Adrenal gland (tissue), 5 donors: ENCODE results near the gene SLC19A1.

Source experiments
- POLR2A ChIP-seq, 2 donors: fragments of 450-650 bp; IDR thresholded peaks; one replicate each; pipeline ENCODE4 v1.6.1; 2017; ENCODE audit warnings: antibody characterized with exemption in 2 of 2, mild to moderate bottlenecking in 2 of 2, moderate library complexity in 1 of 2
- TF ChIP-seq, protein P1 (sequence below), 6 experiments: fragments of 450-650 bp in 4 of 6; fragments of 200-600 bp in 2 of 6; sonication (generic) in 1 of 6; IDR thresholded peaks; 1 replicate in 5 of 6; 2 replicates in 1 of 6; pipeline versions ENCODE4 v1.5.1 to v1.8.0; 2016 to 2021; ENCODE audit warnings: antibody characterized with exemption in 6 of 6, mild to moderate bottlenecking in 2 of 6, moderate library complexity in 1 of 6
- donor health status: DM: no; HTN: no; CAD: no.

DNA sequence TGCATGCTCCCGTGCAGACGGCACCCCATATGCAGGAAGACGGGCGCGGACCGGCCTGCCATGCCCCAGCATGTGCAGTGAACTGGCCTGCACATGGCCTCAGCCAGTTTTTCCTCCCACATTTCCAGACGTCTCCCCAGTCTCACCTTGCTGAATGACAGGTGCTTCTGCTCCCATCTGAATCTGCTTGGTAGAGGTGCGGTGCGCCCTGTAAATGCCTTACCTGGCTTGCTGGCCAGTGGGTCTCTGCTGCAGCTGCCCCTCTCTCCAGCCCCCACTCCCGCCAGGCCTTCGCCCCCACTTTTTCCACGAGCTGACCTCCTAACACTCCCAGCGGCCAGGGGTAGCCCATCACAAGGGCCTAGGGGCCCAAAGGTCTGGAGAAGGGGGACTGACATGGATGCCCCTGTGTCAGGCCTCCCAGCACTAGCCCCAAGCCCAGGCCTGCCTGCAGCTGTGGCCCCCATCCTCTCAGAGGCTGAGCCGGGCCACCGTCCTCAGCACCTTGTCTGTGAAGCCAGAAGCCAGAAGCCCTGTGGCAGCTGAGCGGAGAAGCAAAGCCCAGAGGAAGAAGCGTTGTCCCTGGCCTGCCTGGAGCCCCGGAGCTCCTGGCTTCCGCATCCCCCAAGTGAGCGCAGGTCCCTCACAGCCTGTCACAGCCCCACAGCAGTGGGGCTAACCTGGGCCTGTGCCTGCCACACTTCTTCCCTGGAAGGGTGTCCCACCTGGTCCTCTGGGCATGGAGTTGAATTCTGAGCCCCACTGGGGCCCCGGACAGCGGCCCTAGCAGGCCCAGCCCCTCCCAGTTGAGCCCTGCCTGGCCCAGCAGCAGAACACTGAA is 3.7 kb upstream of the SLC19A1 start:
- TF ChIP-seq, protein P1, sequence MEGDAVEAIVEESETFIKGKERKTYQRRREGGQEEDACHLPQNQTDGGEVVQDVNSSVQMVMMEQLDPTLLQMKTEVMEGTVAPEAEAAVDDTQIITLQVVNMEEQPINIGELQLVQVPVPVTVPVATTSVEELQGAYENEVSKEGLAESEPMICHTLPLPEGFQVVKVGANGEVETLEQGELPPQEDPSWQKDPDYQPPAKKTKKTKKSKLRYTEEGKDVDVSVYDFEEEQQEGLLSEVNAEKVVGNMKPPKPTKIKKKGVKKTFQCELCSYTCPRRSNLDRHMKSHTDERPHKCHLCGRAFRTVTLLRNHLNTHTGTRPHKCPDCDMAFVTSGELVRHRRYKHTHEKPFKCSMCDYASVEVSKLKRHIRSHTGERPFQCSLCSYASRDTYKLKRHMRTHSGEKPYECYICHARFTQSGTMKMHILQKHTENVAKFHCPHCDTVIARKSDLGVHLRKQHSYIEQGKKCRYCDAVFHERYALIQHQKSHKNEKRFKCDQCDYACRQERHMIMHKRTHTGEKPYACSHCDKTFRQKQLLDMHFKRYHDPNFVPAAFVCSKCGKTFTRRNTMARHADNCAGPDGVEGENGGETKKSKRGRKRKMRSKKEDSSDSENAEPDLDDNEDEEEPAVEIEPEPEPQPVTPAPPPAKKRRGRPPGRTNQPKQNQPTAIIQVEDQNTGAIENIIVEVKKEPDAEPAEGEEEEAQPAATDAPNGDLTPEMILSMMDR (IDR thresholded peaks at IDR 0.05), result no peak
- no peak for TF ChIP-seq POLR2A (IDR thresholded peaks at IDR 0.05)
